ENCODE results near the gene VPS37D.

DNA sequence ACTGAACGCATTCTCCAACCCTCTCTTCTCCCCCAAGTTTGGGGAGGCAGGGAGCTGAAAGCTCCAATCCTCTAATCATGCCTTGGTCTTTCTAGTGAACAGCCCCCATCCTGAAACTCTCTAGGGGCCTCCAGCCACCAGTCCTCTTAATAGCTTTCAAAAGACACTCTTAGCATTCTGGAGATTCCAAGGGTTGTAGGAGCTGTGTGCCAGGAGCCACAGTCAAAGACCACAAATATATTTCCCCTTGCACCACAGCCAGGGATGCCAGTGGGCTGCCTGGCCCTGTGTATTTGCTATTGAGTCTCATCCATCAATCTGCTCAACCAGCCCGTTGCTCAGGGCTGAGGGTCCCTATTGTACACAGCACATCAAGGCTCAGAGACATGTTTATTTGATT is 24.8 kb upstream of the VPS37D start:
- TF ChIP-seq, protein P1, sequence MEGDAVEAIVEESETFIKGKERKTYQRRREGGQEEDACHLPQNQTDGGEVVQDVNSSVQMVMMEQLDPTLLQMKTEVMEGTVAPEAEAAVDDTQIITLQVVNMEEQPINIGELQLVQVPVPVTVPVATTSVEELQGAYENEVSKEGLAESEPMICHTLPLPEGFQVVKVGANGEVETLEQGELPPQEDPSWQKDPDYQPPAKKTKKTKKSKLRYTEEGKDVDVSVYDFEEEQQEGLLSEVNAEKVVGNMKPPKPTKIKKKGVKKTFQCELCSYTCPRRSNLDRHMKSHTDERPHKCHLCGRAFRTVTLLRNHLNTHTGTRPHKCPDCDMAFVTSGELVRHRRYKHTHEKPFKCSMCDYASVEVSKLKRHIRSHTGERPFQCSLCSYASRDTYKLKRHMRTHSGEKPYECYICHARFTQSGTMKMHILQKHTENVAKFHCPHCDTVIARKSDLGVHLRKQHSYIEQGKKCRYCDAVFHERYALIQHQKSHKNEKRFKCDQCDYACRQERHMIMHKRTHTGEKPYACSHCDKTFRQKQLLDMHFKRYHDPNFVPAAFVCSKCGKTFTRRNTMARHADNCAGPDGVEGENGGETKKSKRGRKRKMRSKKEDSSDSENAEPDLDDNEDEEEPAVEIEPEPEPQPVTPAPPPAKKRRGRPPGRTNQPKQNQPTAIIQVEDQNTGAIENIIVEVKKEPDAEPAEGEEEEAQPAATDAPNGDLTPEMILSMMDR (conservative IDR thresholded peaks at IDR 0.05; ENCODE audit: low read depth in 2 of 2): no peak
- TF ChIP-seq CREB1 (CRISPR knock-in tag; IDR thresholded peaks at IDR 0.05; ENCODE audit: low read depth) (no peak), POLR2AphosphoS5 (IDR thresholded peaks at IDR 0.05; ENCODE audit: low read depth) (no peak), NANOG (IDR thresholded peaks at IDR 0.05; ENCODE audit: borderline replicate concordance) (no peak), EZH2phosphoT487 (IDR thresholded peaks at IDR 0.05; ENCODE audit: unreplicated experiment) (no peak)

All from GM23338 (cell line).